Stimulated activated CD4-positive, alpha-beta T cell treated with anti-CD3 and anti-CD28 coated beads, Interleukin-4, amount 100 ng/mL, for 24 hours (primary cell): ENCODE data around the gene NLE1.
A peak's percentile ranks its signal among the peaks of the same experiment; 100 is the strongest.

Experiments
- DNase-seq: peaks from one replicate; pipeline ENCODE4 v3.0.0-alpha.2; 2020

NLE1 gene

DNA sequence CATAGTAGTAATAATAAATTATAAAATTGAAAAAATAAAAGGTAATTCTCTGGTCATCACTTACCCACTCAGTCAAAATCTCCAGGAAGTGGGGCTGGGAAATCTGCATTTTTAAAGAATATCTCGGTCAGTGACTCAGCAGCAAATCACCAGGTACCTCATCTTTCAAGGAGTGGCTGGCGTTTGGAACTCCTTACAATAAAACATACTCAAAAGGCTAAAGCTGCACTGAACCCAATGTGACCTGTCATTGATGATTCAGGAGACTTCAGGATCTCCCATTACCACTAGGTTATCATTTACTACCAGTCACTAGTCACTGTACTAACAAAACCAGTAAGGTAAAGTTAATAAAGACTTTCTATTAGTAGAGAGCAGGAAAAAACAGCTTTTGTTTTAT is 57.1 kb downstream of the NLE1 start:
- DNase-seq, result peak; percentile 31

DNA sequence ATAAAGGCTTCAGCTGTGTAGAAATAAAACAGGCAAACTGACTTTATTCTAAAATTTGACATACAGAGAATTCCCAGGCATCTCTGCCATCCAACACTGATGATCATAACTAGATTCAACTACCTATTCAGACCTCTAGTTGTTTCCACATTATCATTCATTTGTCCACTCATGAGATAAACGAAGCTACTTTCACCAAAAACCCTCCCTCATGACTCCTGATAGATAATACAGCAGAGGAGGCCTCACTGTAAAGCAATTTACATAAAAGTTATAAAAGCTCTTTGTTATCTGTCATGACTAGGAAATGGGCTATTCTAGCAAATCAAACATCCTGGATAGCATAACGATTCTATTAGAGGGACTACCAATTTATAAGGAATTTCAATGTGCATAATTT is 59.0 kb downstream of the NLE1 start:
- DNase-seq, result no peak

DNA sequence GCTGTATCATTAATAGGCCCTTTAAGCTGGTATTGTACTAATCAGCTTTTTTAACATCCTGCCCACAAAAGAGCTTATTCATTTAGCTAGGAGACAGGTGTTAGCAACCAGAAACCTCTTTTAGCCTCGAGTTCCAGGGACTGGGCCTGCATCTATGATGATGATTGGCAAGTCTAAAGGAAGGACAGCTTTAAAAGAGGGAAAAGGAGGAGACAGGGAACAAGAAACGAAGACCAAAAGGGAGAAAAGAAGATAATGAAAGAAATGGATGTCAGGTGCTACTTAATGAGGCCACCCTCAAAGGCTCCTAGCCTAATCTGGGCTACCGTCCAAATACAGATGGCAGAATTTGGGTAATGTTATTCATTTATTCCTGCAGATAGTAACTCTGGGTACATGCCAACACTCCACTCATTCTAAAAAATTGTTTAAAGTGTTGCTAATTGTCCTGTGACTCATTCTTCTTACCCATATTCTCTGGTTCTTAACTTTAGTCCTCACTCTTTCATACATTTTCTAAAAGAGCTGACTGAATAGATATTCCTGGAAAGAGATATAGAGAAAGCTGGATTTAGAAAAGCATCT is 59.9 kb downstream of the NLE1 start:
- DNase-seq, result no peak

DNA sequence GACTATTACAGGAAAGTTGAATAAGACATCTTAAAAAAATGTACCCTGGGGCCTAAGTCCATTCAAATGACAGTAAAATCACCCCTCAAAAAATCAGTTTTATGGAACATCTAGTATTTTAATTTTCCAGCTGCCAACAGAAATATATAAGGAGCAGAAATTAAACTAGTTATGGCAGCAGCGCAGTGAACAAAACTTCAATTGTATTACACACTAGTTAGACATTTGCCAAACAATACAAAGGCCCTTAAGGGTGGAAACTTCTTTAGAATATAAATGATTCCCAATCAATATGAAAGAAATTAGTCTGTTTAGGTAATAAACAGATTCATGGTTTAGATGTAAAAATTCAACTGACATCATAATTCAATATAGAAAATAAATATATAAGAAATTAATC is 60.5 kb downstream of the NLE1 start:
- no peak for DNase-seq

DNA sequence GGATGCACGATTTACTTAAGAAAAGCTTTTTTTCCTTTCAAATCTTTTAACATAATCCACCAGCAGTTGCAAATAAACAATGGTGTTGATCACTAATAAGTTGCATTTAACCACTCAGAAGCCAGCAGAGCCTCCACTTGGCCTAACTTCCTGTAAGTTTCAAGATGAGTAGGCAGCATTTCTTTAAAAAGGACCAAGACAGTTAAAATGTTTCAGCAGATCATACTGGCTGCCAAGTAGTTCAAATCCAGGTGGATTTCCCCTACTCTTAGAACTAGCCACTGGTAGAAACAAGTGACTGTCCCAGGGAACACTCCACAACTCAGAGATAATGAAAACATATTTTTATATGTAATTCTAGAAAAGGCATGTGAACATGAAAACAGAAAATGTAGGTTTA is 61.6 kb downstream of the NLE1 start:
- DNase-seq, result no peak

DNA sequence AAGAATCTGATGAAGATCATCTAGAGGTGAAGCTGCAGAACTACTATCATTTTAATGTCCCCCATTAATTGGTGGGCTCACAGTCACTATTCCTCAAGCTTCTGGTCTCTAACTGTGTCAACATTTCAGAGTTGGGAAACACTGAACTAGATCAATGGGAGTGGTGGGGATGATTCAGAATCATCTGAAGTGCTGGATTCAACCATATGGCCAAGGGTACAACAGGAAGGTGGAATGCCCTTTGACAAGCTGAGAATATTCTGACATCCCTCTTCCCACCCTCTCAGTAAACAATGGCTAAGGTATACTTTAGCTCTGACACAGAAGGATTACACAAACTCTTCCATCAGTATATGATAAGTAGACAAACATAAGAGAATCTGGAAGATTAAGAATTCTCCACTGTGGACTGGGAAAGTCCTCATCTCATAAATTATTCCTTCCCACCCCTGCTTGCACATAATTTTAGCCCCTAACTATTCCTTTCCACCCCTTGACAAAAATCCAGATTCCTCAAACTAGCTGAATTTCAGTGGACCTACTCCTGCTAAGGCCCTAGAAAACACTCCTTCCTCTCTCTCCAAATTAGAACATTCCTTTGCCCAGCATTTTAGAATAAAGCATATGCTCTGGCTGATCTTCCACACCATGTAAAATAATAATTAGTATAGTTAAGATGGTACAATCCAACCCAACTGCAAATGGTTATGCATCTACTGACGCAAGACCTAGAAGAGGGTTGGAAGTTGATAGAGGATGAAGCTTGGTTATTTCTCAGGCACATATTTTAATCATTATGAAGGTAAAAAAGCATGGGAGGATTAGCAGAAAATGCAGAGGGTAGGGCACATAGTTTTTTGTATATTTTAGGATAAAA is 62.3 kb downstream of the NLE1 start:
- no peak for DNase-seq
